NCI-H187 (cell line): ENCODE data around the gene PAGE2.
"Not testable (repeated sequence)": the region's sequence is repeated elsewhere in the genome, so short reads cannot be mapped to it uniquely, and the experiment has no call there.

Experiments used
- DNase-seq, 2 experiments: peaks; one replicate each; lab custom pipeline; 2025; lab: John Stamatoyannopoulos, UW

Gene PAGE2

GRCh38 chrX:55088795-55089489 is at the start of gene PAGE2:
TSS of gene PAGE2 (plus strand) at chrX:55089018. CDS start at chrX:55090021, 1,003 bp downstream.
- DNase-seq: no peak

- DNase-seq: no peak
Observed at GRCh38 chrX:55039471-55039870, 49.3 kb upstream of the PAGE2 start.

- no peak for DNase-seq
Observed at GRCh38 chrX:55041514-55041913, 47.3 kb upstream of the PAGE2 start.

GRCh38 chrX:55050599-55050998 is 38.2 kb upstream of the PAGE2 start:
- not testable (repeated sequence) for DNase-seq

- DNase-seq: no peak
Observed at GRCh38 chrX:55056820-55057674, 31.8 kb upstream of the PAGE2 start.

- DNase-seq: no peak
Observed at GRCh38 chrX:55057675-55058249, 31.1 kb upstream of the PAGE2 start.

- not testable (repeated sequence) for DNase-seq
Observed at GRCh38 chrX:55067180-55067579, 21.6 kb upstream of the PAGE2 start.

GRCh38 chrX:55072286-55072685 is 16.5 kb upstream of the PAGE2 start:
- no peak for DNase-seq

GRCh38 chrX:55074851-55075467 is 13.9 kb upstream of the PAGE2 start, which contains the start of gene PAGE2B:
TSS of gene PAGE2B (plus strand) at chrX:55075030. CDS start at chrX:55076042, 1,012 bp downstream.
- no peak for DNase-seq

- DNase-seq: no peak
Observed at GRCh38 chrX:55098691-55099090, 9.9 kb downstream of the PAGE2 start.

- DNase-seq: no peak
Observed at GRCh38 chrX:55099162-55099561, 10.3 kb downstream of the PAGE2 start.

- DNase-seq: no peak
Observed at GRCh38 chrX:55102754-55103153, 13.9 kb downstream of the PAGE2 start.

GRCh38 chrX:55107262-55107661 is 18.4 kb downstream of the PAGE2 start:
- DNase-seq: no peak

GRCh38 chrX:55107911-55108310 is 19.1 kb downstream of the PAGE2 start:
- no peak for DNase-seq

- DNase-seq: no peak
Observed at GRCh38 chrX:55109306-55109705, 20.5 kb downstream of the PAGE2 start.

GRCh38 chrX:55111578-55112254 is 22.9 kb downstream of the PAGE2 start:
- no peak for DNase-seq

- DNase-seq: not testable (repeated sequence)
Observed at GRCh38 chrX:55116589-55116988, 27.8 kb downstream of the PAGE2 start.

- DNase-seq: no peak
Observed at GRCh38 chrX:55118574-55118973, 29.8 kb downstream of the PAGE2 start.

GRCh38 chrX:55119271-55119670 is 30.5 kb downstream of the PAGE2 start:
- DNase-seq: no peak

GRCh38 chrX:55119712-55120111 is 30.9 kb downstream of the PAGE2 start:
- no peak for DNase-seq

GRCh38 chrX:55120761-55121358 is 32.0 kb downstream of the PAGE2 start:
- no peak for DNase-seq
